Left ventricle myocardium inferior (tissue), 1 donor: ENCODE data around the gene ISYNA1. TPM values are rescaled to one million over a fixed set of nuclear protein-coding genes. Genes with fewer than 3 reads are reported as not detected.

Experiments used
- DNase-seq: peaks from one replicate; pipeline ENCODE4 v3.0.0-alpha.2; 2020
- H3K27ac ChIP-seq: fragments of 200-600 bp; replicated peaks from 2 replicates; pipeline ENCODE4 v1.8.0; 2021
- H3K27me3 ChIP-seq: fragments of 200-600 bp; 2 replicates; pipeline ENCODE4 v1.8.0; 2021; ENCODE audit warnings: low read depth
- H3K36me3 ChIP-seq: fragments of 200-600 bp; 2 replicates; pipeline ENCODE4 v1.8.0; 2021
- H3K4me1 ChIP-seq: fragments of 200-600 bp; 2 replicates; pipeline ENCODE4 v1.8.0; 2021
- H3K4me3 ChIP-seq: fragments of 200-600 bp; 2 replicates; pipeline ENCODE4 v1.8.0; 2021; ENCODE audit warnings: mild to moderate bottlenecking, moderate library complexity
- H3K9me3 ChIP-seq: fragments of 200-600 bp; replicated peaks from 2 replicates; pipeline ENCODE4 v1.8.0; 2021
- intact Hi-C: fragments of 100-400 bp; cut with micrococcal nuclease; formaldehyde crosslinking; loops from one replicate; pipeline ENCODE4 v1.11.0; 2022
- total RNA-seq: library from RNA; stranded (reverse); fragmentation: NEBNext Ultra II Directional; extraction: Animal tissue kit (Norgen Biotek cat#: 25700); gene quantifications from one replicate; pipeline ENCODE4 v1.2.1, GENCODE V29; 2021
- TF ChIP-seq, protein P1 (sequence below): fragments of 200-600 bp; IDR thresholded peaks from 2 replicates; pipeline ENCODE4 v1.8.0; 2021; ENCODE audit warnings: antibody characterized with exemption, mild to moderate bottlenecking, borderline replicate concordance
- donor health status: DM: no; HTN: yes; CAD: no; lungs with severe emphysema.

ISYNA1 gene
- total RNA-seq, 1 donor from 2014 or later: 24.1 TPM

- DNase-seq: no peak
- no peaks in the 10 kb centered on the region for H3K9me3 ChIP-seq
- H3K27me3 ChIP-seq: no peaks in the 10 kb centered on the region
- peaks cover 59% of the 10 kb centered on the region for H3K4me1 ChIP-seq
- peaks cover 13% of the 10 kb centered on the region for H3K36me3 ChIP-seq
- H3K27ac ChIP-seq: no peak overlapping the region
- no peak overlapping the region for H3K4me3 ChIP-seq
- intact Hi-C loops: no loop called here
- TF ChIP-seq, protein P1, sequence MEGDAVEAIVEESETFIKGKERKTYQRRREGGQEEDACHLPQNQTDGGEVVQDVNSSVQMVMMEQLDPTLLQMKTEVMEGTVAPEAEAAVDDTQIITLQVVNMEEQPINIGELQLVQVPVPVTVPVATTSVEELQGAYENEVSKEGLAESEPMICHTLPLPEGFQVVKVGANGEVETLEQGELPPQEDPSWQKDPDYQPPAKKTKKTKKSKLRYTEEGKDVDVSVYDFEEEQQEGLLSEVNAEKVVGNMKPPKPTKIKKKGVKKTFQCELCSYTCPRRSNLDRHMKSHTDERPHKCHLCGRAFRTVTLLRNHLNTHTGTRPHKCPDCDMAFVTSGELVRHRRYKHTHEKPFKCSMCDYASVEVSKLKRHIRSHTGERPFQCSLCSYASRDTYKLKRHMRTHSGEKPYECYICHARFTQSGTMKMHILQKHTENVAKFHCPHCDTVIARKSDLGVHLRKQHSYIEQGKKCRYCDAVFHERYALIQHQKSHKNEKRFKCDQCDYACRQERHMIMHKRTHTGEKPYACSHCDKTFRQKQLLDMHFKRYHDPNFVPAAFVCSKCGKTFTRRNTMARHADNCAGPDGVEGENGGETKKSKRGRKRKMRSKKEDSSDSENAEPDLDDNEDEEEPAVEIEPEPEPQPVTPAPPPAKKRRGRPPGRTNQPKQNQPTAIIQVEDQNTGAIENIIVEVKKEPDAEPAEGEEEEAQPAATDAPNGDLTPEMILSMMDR: no peak
Measured at GRCh38 chr19:18435178-18435841, 2.6 kb downstream of the ISYNA1 start.

GRCh38 chr19:18434411-18435175 lies 3.3 kb downstream of the ISYNA1 start:
- H3K4me3 ChIP-seq: peak overlapping the region; percentile 66
- intact Hi-C loops: no loop called here
- H3K36me3 ChIP-seq: peaks cover 13% of the 10 kb centered on the region
- H3K9me3 ChIP-seq: no peaks in the 10 kb centered on the region
- TF ChIP-seq, protein P1: no peak
- H3K27ac ChIP-seq: peak overlapping the region; percentile 46
- no peaks in the 10 kb centered on the region for H3K27me3 ChIP-seq
- peaks cover 66% of the 10 kb centered on the region for H3K4me1 ChIP-seq
- no peak for DNase-seq

DNA sequence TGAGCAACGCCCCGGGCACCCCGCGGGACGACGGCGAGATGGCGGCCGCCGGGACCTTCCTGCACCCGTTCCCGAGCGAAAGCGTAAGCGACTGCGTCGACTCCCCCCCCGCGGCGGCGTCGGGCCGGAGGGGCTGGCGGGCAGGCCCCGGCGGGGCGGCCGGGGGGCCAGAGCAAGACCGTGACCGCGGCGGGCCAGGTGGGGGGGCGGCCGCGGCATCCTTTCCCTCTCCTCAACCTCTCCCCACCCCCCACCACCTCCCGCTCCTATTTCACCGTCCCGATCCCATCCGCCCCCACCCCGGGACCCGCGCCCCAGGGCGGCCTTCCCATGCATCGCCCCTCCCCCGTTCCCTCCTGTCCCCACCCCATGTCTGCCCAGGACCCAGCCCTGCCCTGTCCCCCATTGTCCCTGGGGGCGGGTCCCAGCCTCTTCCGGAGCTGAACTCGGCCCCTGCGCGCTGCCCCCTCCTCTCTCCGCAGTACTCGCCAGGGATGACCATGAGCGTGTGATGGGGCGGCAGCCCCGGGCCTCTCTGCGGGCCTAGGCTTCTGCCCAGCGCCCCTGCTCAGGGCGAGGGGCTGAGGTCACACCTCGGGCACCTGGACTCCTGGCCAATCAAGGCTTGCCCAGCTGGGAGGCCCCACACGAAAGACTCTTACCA lies 4.1 kb downstream of the ISYNA1 start:
- H3K4me1 ChIP-seq: peaks cover 68% of the 10 kb centered on the region

GRCh38 chr19:18433015-18433691 lies 4.8 kb downstream of the ISYNA1 start:
- Histone ChIP-seq H3K27ac (peak overlapping the region; percentile 46), H3K27me3 (no peaks in the 10 kb centered on the region), H3K9me3 (no peaks in the 10 kb centered on the region), H3K36me3 (peaks cover 13% of the 10 kb centered on the region), H3K4me3 (peak overlapping the region; percentile 66), H3K4me1 (peaks cover 68% of the 10 kb centered on the region)
- TF ChIP-seq, protein P1: no peak
- intact Hi-C loops: no loop called here
- DNase-seq: no peak

More for the DNA sequence above, 4.1 kb downstream of the ISYNA1 start:
- TF ChIP-seq, protein P1: no peak
- Histone ChIP-seq H3K9me3 (no peaks in the 10 kb centered on the region), H3K4me3 (peak overlapping the region; percentile 66), H3K27me3 (no peaks in the 10 kb centered on the region), H3K36me3 (peaks cover 13% of the 10 kb centered on the region), H3K27ac (peak overlapping the region; percentile 46)
- no peak for DNase-seq
- intact Hi-C loops: no loop called here
